OCI-LY3 (cell line): ENCODE measurements around the gene NPPB.

ENCODE experiments used
- H2AFZ ChIP-seq: fragments of 200-600, 300-600 bp; shearing (Covaris generic); 2 replicates; pipeline ENCODE4 v1.6.0; 2014; ENCODE audit warnings: antibody characterized with exemption, low read depth, low read length
- H3K27ac ChIP-seq: fragments of 200-600, 300-600 bp; sonication (generic); 2 replicates; pipeline ENCODE4 v1.5.1; 2014; ENCODE audit warnings: mild to moderate bottlenecking, low read length, moderate library complexity, mixed read lengths
- H3K27me3 ChIP-seq: fragments of 200-600, 300-600 bp; sonication (generic); 2 replicates; pipeline ENCODE4 v1.6.1; 2014; ENCODE audit warnings: low read depth, low read length, mixed read lengths
- H3K36me3 ChIP-seq: fragments of 200-600, 300-600 bp; sonication (generic); replicated peaks from 2 replicates; pipeline ENCODE3; 2014; ENCODE audit warnings: low read depth, low read length, mixed read lengths
- H3K4me1 ChIP-seq: fragments of 300-600, 200-600 bp; sonication (generic); 2 replicates; pipeline ENCODE4 v1.6.1; 2014; ENCODE audit warnings: low read length, mixed read lengths
- H3K4me2 ChIP-seq: fragments of 200-600, 300-600 bp; sonication (generic); 2 replicates; pipeline ENCODE4 v1.6.1; 2014; ENCODE audit warnings: low read length, mixed read lengths
- H3K4me3 ChIP-seq: fragments of 300-600, 200-600 bp; sonication (generic); 2 replicates; pipeline ENCODE4 v1.5.1; 2014; ENCODE audit warnings: antibody characterized with exemption, mild to moderate bottlenecking, low read length, moderate library complexity
- H3K79me2 ChIP-seq: fragments of 300-600, 200-600 bp; shearing (Covaris generic); 2 replicates; pipeline ENCODE4 v1.6.1; 2014; ENCODE audit warnings: mild to moderate bottlenecking, low read length, mixed read lengths
- H3K9ac ChIP-seq: fragments of 300-600, 200-600 bp; shearing (Covaris generic); 2 replicates; pipeline ENCODE4 v1.6.0; 2014; ENCODE audit warnings: mild to moderate bottlenecking, low read length, moderate library complexity
- H3K9me3 ChIP-seq: fragments of 200-600, 300-600 bp; shearing (Covaris generic); 2 replicates; pipeline ENCODE4 v1.6.1; 2014; ENCODE audit warnings: low read length, mixed read lengths; ENCODE audit not compliant: insufficient read depth
- H4K20me1 ChIP-seq: fragments of 200-600, 300-600 bp; sonication (generic); 2 replicates; pipeline ENCODE4 v1.6.1; 2016; ENCODE audit warnings: low read length, mixed read lengths; ENCODE audit not compliant: insufficient read depth
- CTCF ChIP-seq: fragments of 200-600, 300-600 bp; sonication (generic); IDR thresholded peaks from 2 replicates; pipeline ENCODE4 v1.5.1; 2014; ENCODE audit warnings: antibody characterized with exemption, low read length, low read depth
- EZH2phosphoT487 ChIP-seq: fragments of 200-600 bp; shearing (Covaris generic); IDR thresholded peaks from 2 replicates; pipeline ENCODE4 v1.6.1; 2018; ENCODE audit warnings: antibody characterized with exemption, mixed run types, low read depth

Gene NPPB

GRCh38 chr1:11833497-11833896 is 25.2 kb downstream of the NPPB start:
- Histone ChIP-seq H3K27me3 (no peaks in the 10 kb centered on the region), H3K4me3 (no peak overlapping the region), H3K4me1 (no peaks in the 10 kb centered on the region), H3K9ac (no peak overlapping the region), H2AFZ (no peak overlapping the region), H3K36me3 (peaks cover 9% of the 10 kb centered on the region), H3K4me2 (no peak overlapping the region), H3K9me3 (no peaks in the 10 kb centered on the region), H3K27ac (no peak overlapping the region), H4K20me1 (no peaks in the 10 kb centered on the region), H3K79me2 (no peaks in the 10 kb centered on the region)
- TF ChIP-seq EZH2phosphoT487 (no peak), CTCF (no peak)

- no peaks in the 10 kb centered on the region for H3K4me1 ChIP-seq
- TF ChIP-seq CTCF (no peak), EZH2phosphoT487 (no peak)
- no peaks in the 10 kb centered on the region for H4K20me1 ChIP-seq
- H3K36me3 ChIP-seq: peaks cover 7% of the 10 kb centered on the region
- H3K27me3 ChIP-seq: no peaks in the 10 kb centered on the region
- no peaks in the 10 kb centered on the region for H3K9me3 ChIP-seq
- H3K4me3 ChIP-seq: no peak overlapping the region
- H3K9ac ChIP-seq: no peak overlapping the region
- H3K79me2 ChIP-seq: no peaks in the 10 kb centered on the region
- H2AFZ ChIP-seq: no peak overlapping the region
- no peak overlapping the region for H3K27ac ChIP-seq
- no peak overlapping the region for H3K4me2 ChIP-seq
These were observed 26.6 kb downstream of the NPPB start for GRCh38 chr1:11831945-11832725.

- no peak for TF ChIP-seq CTCF
- no peak for TF ChIP-seq EZH2phosphoT487
- Histone ChIP-seq H3K79me2 (no peaks in the 10 kb centered on the region), H3K36me3 (peaks cover 2% of the 10 kb centered on the region), H3K27me3 (no peaks in the 10 kb centered on the region), H4K20me1 (no peaks in the 10 kb centered on the region), H3K4me1 (no peaks in the 10 kb centered on the region), H3K9ac (no peak overlapping the region), H3K9me3 (no peaks in the 10 kb centered on the region), H3K27ac (no peak overlapping the region), H3K4me2 (no peak overlapping the region), H2AFZ (no peak overlapping the region), H3K4me3 (no peak overlapping the region)
These were observed 30.2 kb downstream of the NPPB start for GRCh38 chr1:11828511-11828910.

- no peaks in the 10 kb centered on the region for H3K27me3 ChIP-seq
- no peak overlapping the region for H3K4me3 ChIP-seq
- no peak overlapping the region for H3K4me2 ChIP-seq
- H3K36me3 ChIP-seq: peaks cover 3% of the 10 kb centered on the region
- no peaks in the 10 kb centered on the region for H3K79me2 ChIP-seq
- H3K9ac ChIP-seq: no peak overlapping the region
- TF ChIP-seq EZH2phosphoT487 (no peak), CTCF (no peak)
- H2AFZ ChIP-seq: no peak overlapping the region
- no peaks in the 10 kb centered on the region for H3K9me3 ChIP-seq
- H3K4me1 ChIP-seq: no peaks in the 10 kb centered on the region
- H3K27ac ChIP-seq: no peak overlapping the region
- H4K20me1 ChIP-seq: no peaks in the 10 kb centered on the region
These were observed 31.8 kb downstream of the NPPB start for GRCh38 chr1:11826946-11827345.
